SH-SY5Y (cell line): ENCODE data around the gene AASS.

Experiments
- GATA2 ChIP-seq: IDR thresholded peaks from 2 replicates; pipeline ENCODE4 v1.6.1; 2011; ENCODE audit warnings: mild to moderate bottlenecking, low read depth, low read length
- GATA3 ChIP-seq: IDR thresholded peaks from 2 replicates; pipeline ENCODE4 v1.6.1; 2011; ENCODE audit warnings: low read depth, mild to moderate bottlenecking, low read length, moderate library complexity

GRCh38 chr7:122136078-122136477, 8.0 kb downstream of the AASS start:
- TF ChIP-seq GATA2 (no peak), GATA3 (no peak)
